GM23248 (cell line): ENCODE measurements around the gene PPT2. TPM values are rescaled to one million over a fixed set of nuclear protein-coding genes. Genes with fewer than 3 reads are reported as not detected.
A peak's percentile ranks its signal among the peaks of the same experiment; 100 is the strongest.

Experiments
- DNase-seq: peaks from one replicate; pipeline ENCODE4 v3.0.0-alpha.2; 2015
- H2AFZ ChIP-seq: fragments of 200-600 bp; sonication (generic); 2 replicates; pipeline ENCODE4 v1.6.1; 2016; ENCODE audit warnings: antibody characterized with exemption
- H3F3A ChIP-seq: fragments of 200-600 bp; sonication (generic); 2 replicates; pipeline ENCODE4 v1.6.1; 2016; ENCODE audit warnings: mild to moderate bottlenecking, antibody characterized with exemption, mixed run types; ENCODE audit not compliant: insufficient read depth
- H3K27ac ChIP-seq: fragments of 200-600 bp; sonication (generic); 2 replicates; pipeline ENCODE4 v1.5.1; 2016; ENCODE audit warnings: mild to moderate bottlenecking
- H3K27me3 ChIP-seq: fragments of 200-600 bp; sonication (generic); replicated peaks from 2 replicates; pipeline ENCODE4 v1.6.1; 2016; ENCODE audit warnings: mild to moderate bottlenecking; ENCODE audit not compliant: insufficient read depth
- H3K36me3 ChIP-seq: fragments of 200-600 bp; sonication (generic); 2 replicates; pipeline ENCODE4 v1.6.1; 2016; ENCODE audit warnings: low read depth, mild to moderate bottlenecking
- H3K4me1 ChIP-seq: fragments of 200-600 bp; sonication (generic); 2 replicates; pipeline ENCODE4 v1.6.1; 2016; ENCODE audit warnings: mild to moderate bottlenecking; ENCODE audit not compliant: insufficient read depth
- H3K4me2 ChIP-seq: fragments of 200-600 bp; sonication (generic); one replicate; pipeline ENCODE4 v1.6.1; 2016; ENCODE audit warnings: mild to moderate bottlenecking; ENCODE audit not compliant: unreplicated experiment
- H3K4me3 ChIP-seq: fragments of 200-600 bp; sonication (generic); 2 replicates; pipeline ENCODE4 v1.5.1; 2016; ENCODE audit warnings: mild to moderate bottlenecking
- H3K79me2 ChIP-seq: fragments of 200-600 bp; sonication (generic); 2 replicates; pipeline ENCODE4 v1.6.1; 2016; ENCODE audit warnings: mild to moderate bottlenecking; ENCODE audit not compliant: insufficient read depth
- H3K9ac ChIP-seq: fragments of 200-600 bp; sonication (generic); 2 replicates; pipeline ENCODE4 v1.6.1; 2016; ENCODE audit warnings: mild to moderate bottlenecking
- H3K9me2 ChIP-seq: fragments of 200-600 bp; sonication (generic); 2 replicates; pipeline ENCODE4 v1.6.1; 2016; ENCODE audit warnings: mixed run types, mild to moderate bottlenecking, moderate library complexity; ENCODE audit not compliant: insufficient read depth
- H3K9me3 ChIP-seq: fragments of 200-600 bp; sonication (generic); one replicate; pipeline ENCODE4 v1.6.1; 2017; ENCODE audit warnings: low read depth
- H4K20me1 ChIP-seq: fragments of 200-600 bp; sonication (generic); 2 replicates; pipeline ENCODE4 v1.6.0; 2016; ENCODE audit not compliant: insufficient read depth
- EZH2 ChIP-seq: fragments of 200-600 bp; sonication (generic); IDR thresholded peaks from 2 replicates; pipeline ENCODE4 v1.6.1; 2018; ENCODE audit warnings: antibody characterized with exemption, mild to moderate bottlenecking; ENCODE audit not compliant: insufficient read depth, poor library complexity, severe bottlenecking
- EZH2phosphoT487 ChIP-seq: fragments of 200-600 bp; sonication (generic); IDR thresholded peaks from 2 replicates; pipeline ENCODE4 v1.6.1; 2018; ENCODE audit warnings: antibody characterized with exemption, moderate library complexity, mild to moderate bottlenecking, low read depth; ENCODE audit not compliant: insufficient read depth
- WGBS, 2 experiments: methylation state at CpG; one replicate each; pipeline ENCODE4 v1.1.6; 2015 to 2017; ENCODE audit warnings: low lambda C conversion rate in 2 of 2, low coverage in 1 of 2; ENCODE audit errors: missing lambda C conversion rate in 2 of 2; 5-methylcytosine and 5-hydroxymethylcytosine counted together
- in situ Hi-C: fragments of 300-500 bp; cut with MboI; formaldehyde crosslinking; loops from 2 replicates; pipeline ENCODE4 v1.15.0; 2020
- polyA plus RNA-seq: library from polyadenylated mRNA; unstranded; fragments of >200 nt; fragmentation: Nextera tagmentation; extraction: Ambion mirVana; gene quantifications from 2 replicates; pipeline ENCODE4 v1.2.1, GENCODE V29; 2016
- total RNA-seq: library from RNA; depleted of rRNA; stranded (reverse); fragments of >200 nt; shearing (Covaris generic); gene quantifications from 2 replicates; pipeline ENCODE4 v1.2.3, GENCODE V29; 2014; rRNA removed

PPT2 gene, protein sequence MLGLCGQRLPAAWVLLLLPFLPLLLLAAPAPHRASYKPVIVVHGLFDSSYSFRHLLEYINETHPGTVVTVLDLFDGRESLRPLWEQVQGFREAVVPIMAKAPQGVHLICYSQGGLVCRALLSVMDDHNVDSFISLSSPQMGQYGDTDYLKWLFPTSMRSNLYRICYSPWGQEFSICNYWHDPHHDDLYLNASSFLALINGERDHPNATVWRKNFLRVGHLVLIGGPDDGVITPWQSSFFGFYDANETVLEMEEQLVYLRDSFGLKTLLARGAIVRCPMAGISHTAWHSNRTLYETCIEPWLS
- 12.8 and 16.2 TPM in 2 replicates for total RNA-seq
- 10.3 and 14.3 TPM in 2 replicates for polyA plus RNA-seq

DNA sequence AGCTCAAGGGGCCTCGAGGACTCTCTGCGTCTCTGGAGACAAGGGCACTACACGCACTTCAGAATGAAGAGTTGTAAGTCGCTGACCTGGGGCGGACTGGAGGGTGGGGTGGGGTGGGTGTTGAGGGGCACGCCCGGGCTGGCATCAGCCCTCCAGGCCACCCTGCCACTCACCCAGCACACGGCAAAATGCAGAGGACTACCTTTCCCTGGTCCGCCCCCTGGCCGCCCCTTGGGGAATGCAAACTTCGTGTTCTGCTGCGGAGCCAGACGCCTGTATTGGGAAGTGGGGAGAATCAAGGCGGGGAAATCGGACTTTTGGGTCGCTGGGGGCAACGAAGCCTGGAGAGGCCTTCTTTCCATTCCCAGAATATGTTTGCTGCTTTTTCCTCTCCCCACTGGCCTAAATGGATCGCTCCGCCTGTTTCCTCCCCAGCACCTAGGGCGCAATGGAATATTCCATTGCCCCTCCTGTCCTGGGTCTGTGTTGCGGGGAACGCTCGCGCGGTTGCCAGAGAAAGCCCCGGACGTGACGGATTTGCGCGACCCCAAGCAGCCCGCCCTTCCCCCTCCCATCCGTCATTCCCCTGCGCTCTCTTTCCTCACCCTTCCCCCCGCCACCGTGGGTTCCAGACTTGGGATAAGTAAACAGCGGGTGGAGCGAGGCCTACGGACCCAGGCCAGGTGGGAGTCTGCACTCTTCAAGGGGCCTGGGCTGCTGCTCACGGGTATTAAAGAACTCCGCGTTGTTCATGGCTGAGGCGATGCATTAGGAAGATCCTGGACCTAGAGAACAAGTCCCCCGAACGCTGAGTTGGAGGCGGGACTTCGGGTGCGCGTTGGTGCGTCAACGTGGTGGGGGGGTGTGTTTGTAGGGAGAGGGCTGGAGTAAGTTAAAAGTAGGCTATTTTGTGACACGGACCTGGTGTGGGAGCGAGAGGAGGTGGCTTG lies at the start of gene PPT2:
TSS of gene PPT2 (plus strand) at position 578 of the 950 bp plus-strand sequence. CDS start 454 bp downstream, outside the sequence.
- no peak for TF ChIP-seq EZH2phosphoT487
- TF ChIP-seq EZH2 = no peak
- Histone ChIP-seq H3K4me3 (peak within 1 kb of the TSS; percentile 94), H3K79me2 (peaks cover 28% of the 10 kb centered on the region), H4K20me1 (no peaks in the 10 kb centered on the region), H3K9ac (peak within 1 kb of the TSS; percentile 91), H3K4me1 (peaks cover 20% of the 10 kb centered on the region), H3K27ac (peak within 1 kb of the TSS; percentile 91), H3F3A (peaks cover 9% of the 10 kb centered on the region; the same call in 1 of the 2 replicates), H3K4me2 (peak within 1 kb of the TSS; percentile 93), H3K9me3 (no peaks in the 10 kb centered on the region), H2AFZ (peak within 1 kb of the TSS; percentile 97), H3K9me2 (no peaks in the 10 kb centered on the region), H3K36me3 (peaks cover 14% of the 10 kb centered on the region; the same call in 1 of the 2 replicates), H3K27me3 (no peaks in the 10 kb centered on the region)
- DNase-seq = peak; percentile 93
- 1 to 2% methylated on average over 40 to 52 of the region's 52 CpGs for WGBS, 2 experiments
- in situ Hi-C loops = no loop called here

DNA sequence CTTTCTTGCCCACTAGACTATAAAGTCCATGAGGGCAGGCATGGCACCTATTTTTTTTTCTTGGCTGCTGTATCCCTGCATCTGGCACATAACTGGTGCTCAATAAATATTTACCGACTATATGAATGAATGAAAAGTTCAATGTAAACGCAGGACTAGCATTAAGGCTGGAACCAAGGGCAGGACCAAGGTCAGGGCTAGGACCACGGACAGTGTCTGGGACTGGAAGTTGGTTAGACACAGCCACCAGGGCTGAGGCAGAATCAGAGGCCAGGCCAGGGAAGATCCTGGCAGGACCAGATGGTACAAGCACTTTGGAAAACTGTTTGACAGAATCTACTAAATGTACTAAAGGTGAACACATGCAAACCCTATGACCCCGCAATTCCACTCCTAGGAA lies 48.5 kb upstream of the PPT2 start:
- Histone ChIP-seq H3K9ac (no peak overlapping the region), H3K27me3 (no peaks in the 10 kb centered on the region), H3K79me2 (no peaks in the 10 kb centered on the region), H3F3A (0 out of 2 replicates have a peak, but pooled peaks cover 4% of the 10 kb centered on the region), H3K4me3 (no peak overlapping the region), H3K4me2 (no peak overlapping the region), H3K27ac (no peak overlapping the region), H3K9me2 (no peaks in the 10 kb centered on the region), H2AFZ (no peak overlapping the region), H3K36me3 (no peaks in the 10 kb centered on the region), H3K4me1 (peaks cover 25% of the 10 kb centered on the region), H3K9me3 (no peaks in the 10 kb centered on the region), H4K20me1 (no peaks in the 10 kb centered on the region)
- WGBS, 2 experiments = 89 to 92% methylated on average over 4 of the region's 4 CpGs
- in situ Hi-C loops = no loop called here
- peak; percentile 64 for DNase-seq
- TF ChIP-seq EZH2phosphoT487 (no peak), EZH2 (no peak)

DNA sequence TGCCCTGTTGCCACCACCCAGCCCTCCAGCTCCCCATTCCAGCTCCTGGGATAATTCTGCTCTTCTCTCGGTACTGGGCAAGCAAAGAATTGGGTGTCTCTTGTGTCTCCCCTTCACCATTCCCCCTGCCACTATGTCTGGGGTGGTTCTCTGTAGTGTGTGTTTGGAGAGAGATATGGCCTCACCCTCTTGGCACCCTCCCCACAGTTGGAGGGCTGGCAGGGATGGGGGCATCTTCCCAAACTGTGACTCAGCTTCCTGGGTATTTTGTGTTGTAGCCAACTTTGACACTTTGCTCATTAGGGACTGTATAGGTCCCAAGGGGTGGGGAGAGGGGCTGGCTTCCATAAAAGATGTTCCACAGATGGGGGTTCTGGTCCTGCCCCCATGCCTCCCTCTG lies 46.5 kb upstream of the PPT2 start:
- peak overlapping the region; percentile 40; the same call in 1 of the 2 replicates for H3K27ac ChIP-seq

DNA sequence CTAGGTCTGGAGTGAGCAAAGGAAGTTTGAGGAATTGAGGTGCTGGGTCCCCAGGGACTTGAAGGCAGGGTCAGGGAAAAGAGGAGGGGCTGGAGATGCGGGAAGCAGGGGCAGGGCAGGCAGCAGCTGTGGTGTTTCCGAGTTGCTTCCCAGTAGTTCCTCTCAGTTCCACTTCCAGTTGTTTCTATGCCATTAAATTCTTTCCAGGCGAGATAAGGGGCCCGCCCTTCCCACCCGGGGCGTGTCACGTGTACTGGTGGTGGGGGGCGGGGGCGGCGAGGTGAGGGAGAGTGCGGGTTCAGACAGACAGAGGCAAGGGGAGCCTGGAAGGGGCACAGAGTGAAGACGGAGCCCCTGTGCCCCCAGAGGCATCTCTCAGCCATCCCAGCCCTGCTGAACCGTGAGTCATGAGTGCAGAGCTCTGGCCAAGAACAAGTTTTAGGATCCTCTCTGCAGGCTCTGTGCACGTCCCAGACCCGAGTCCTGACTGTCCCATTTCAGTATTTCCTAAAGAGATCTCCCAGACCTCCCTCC lies 45.8 kb upstream of the PPT2 start:
- Histone ChIP-seq H3K27me3 (no peaks in the 10 kb centered on the region), H3K4me2 (peak overlapping the region; percentile 81), H3K9me2 (no peaks in the 10 kb centered on the region), H3K36me3 (no peaks in the 10 kb centered on the region; the same call in 1 of the 2 replicates), H3K27ac (peak overlapping the region; percentile 40), H3K79me2 (no peaks in the 10 kb centered on the region), H3K9me3 (no peaks in the 10 kb centered on the region), H3K4me1 (peaks cover 43% of the 10 kb centered on the region), H3K4me3 (peak overlapping the region; percentile 64), H3F3A (peaks cover 8% of the 10 kb centered on the region), H3K9ac (peak overlapping the region; percentile 71), H2AFZ (no peak overlapping the region), H4K20me1 (no peaks in the 10 kb centered on the region)
- in situ Hi-C loops = no loop called here
- WGBS, 2 experiments = 1 to 3% methylated on average over 5 to 15 of the region's 15 CpGs
- DNase-seq = peak; percentile 84
- TF ChIP-seq EZH2phosphoT487 (no peak), EZH2 (no peak)

More for the DNA sequence above, 46.5 kb upstream of the PPT2 start:
- Histone ChIP-seq H3K4me3 (peak overlapping the region; percentile 64), H3K4me1 (peaks cover 35% of the 10 kb centered on the region), H3K9me2 (no peaks in the 10 kb centered on the region), H3K27me3 (no peaks in the 10 kb centered on the region), H3K9me3 (no peaks in the 10 kb centered on the region), H4K20me1 (no peaks in the 10 kb centered on the region), H3K36me3 (no peaks in the 10 kb centered on the region; the same call in 1 of the 2 replicates), H3K4me2 (peak overlapping the region; percentile 81), H3K79me2 (no peaks in the 10 kb centered on the region), H2AFZ (no peak overlapping the region), H3F3A (0 out of 2 replicates have a peak, but pooled peaks cover 4% of the 10 kb centered on the region), H3K9ac (peak overlapping the region; percentile 71)
- TF ChIP-seq EZH2phosphoT487 (no peak), EZH2 (no peak)
- in situ Hi-C loops = no loop called here
- DNase-seq = peak; percentile 62
- 35 to 38% methylated on average over 1 of the region's 1 CpG for WGBS, 2 experiments
